ENCODE measurements around the gene GPRIN1.

DNA sequence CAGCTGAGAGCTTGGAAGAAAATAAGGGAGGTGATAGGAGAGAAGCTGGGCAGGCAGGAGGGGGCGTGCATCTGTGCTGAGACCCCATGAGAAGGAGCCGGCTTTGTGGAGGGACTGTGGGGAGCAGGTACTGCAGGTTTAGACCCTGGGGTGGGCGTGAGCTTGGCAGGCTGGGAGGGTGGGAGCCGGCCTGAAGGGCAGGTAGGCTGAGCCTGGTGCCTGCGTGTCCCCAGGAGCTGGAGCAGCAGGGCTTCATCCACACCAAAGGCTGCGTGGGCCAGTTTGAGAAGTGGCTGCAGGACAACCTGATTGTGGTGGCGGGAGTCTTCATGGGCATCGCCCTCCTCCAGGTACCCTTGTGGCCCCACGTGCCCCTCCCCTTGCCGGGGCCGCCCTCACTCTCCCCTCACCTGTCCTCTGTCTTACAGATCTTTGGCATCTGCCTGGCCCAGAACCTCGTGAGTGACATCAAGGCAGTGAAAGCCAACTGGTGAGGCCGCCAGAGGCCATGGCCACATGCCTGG is 46.6 kb upstream of the GPRIN1 start:
- TF ChIP-seq, protein P1, sequence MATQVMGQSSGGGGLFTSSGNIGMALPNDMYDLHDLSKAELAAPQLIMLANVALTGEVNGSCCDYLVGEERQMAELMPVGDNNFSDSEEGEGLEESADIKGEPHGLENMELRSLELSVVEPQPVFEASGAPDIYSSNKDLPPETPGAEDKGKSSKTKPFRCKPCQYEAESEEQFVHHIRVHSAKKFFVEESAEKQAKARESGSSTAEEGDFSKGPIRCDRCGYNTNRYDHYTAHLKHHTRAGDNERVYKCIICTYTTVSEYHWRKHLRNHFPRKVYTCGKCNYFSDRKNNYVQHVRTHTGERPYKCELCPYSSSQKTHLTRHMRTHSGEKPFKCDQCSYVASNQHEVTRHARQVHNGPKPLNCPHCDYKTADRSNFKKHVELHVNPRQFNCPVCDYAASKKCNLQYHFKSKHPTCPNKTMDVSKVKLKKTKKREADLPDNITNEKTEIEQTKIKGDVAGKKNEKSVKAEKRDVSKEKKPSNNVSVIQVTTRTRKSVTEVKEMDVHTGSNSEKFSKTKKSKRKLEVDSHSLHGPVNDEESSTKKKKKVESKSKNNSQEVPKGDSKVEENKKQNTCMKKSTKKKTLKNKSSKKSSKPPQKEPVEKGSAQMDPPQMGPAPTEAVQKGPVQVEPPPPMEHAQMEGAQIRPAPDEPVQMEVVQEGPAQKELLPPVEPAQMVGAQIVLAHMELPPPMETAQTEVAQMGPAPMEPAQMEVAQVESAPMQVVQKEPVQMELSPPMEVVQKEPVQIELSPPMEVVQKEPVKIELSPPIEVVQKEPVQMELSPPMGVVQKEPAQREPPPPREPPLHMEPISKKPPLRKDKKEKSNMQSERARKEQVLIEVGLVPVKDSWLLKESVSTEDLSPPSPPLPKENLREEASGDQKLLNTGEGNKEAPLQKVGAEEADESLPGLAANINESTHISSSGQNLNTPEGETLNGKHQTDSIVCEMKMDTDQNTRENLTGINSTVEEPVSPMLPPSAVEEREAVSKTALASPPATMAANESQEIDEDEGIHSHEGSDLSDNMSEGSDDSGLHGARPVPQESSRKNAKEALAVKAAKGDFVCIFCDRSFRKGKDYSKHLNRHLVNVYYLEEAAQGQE (tag by site-specific recombination; IDR thresholded peaks at IDR 0.05): no peak
- TF ChIP-seq, protein P2, sequence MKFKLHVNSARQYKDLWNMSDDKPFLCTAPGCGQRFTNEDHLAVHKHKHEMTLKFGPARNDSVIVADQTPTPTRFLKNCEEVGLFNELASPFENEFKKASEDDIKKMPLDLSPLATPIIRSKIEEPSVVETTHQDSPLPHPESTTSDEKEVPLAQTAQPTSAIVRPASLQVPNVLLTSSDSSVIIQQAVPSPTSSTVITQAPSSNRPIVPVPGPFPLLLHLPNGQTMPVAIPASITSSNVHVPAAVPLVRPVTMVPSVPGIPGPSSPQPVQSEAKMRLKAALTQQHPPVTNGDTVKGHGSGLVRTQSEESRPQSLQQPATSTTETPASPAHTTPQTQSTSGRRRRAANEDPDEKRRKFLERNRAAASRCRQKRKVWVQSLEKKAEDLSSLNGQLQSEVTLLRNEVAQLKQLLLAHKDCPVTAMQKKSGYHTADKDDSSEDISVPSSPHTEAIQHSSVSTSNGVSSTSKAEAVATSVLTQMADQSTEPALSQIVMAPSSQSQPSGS (tag by site-specific recombination; IDR thresholded peaks at IDR 0.05; ENCODE audit: low read depth): no peak
